Fibroblast of pulmonary artery (primary cell): ENCODE data around the gene CAPN11.

Experiments
- DNase-seq: peaks from one replicate; pipeline ENCODE4 v3.0.0-alpha.2; 2010; ENCODE audit warnings: low read depth
- H3K4me3 ChIP-seq: replicated peaks from 2 replicates; pipeline ENCODE4 v1.5.1; 2011; ENCODE audit warnings: low read depth, mild to moderate bottlenecking, control low read depth, low read length, moderate library complexity
- CTCF ChIP-seq: IDR thresholded peaks from 2 replicates; pipeline ENCODE4 v1.5.1; 2011; ENCODE audit warnings: mild to moderate bottlenecking, control low read depth, low read length, inconsistent platforms; ENCODE audit errors: missing control alignments

Gene CAPN11

GRCh38 chr6:44167567-44167966, 8.9 kb downstream of the CAPN11 start:
- H3K4me3 ChIP-seq = no peak overlapping the region
- TF ChIP-seq CTCF = no peak
- DNase-seq = no peak

- DNase-seq = no peak
- no peak for TF ChIP-seq CTCF
- H3K4me3 ChIP-seq = no peak overlapping the region
Observed at GRCh38 chr6:44169154-44169553, 10.5 kb downstream of the CAPN11 start.

- no peak for DNase-seq
- TF ChIP-seq CTCF = no peak
Observed at GRCh38 chr6:44169886-44170570, 11.4 kb downstream of the CAPN11 start.

GRCh38 chr6:44171899-44172546, 13.4 kb downstream of the CAPN11 start:
- DNase-seq = no peak
- no peak for TF ChIP-seq CTCF
- no peak overlapping the region for H3K4me3 ChIP-seq

More at GRCh38 chr6:44169886-44170570, 11.4 kb downstream of the CAPN11 start:
- H3K4me3 ChIP-seq = no peak overlapping the region

GRCh38 chr6:44172731-44173500, 14.3 kb downstream of the CAPN11 start:
- peak; percentile 92 for TF ChIP-seq CTCF
- DNase-seq = peak; percentile 81
- H3K4me3 ChIP-seq = no peak overlapping the region

- H3K4me3 ChIP-seq = no peak overlapping the region
- no peak for TF ChIP-seq CTCF
- DNase-seq = no peak
Observed at GRCh38 chr6:44176130-44176761, 17.6 kb downstream of the CAPN11 start.
